Body of pancreas (tissue), 4 donors: Measurements from ENCODE around the gene DAZAP2. TPM values are rescaled to one million over a fixed set of nuclear protein-coding genes. Genes with fewer than 3 reads are reported as not detected.

Experiments used
- ATAC-seq: fragments of 150-250 bp; one replicate; pipeline ENCODE4 v1.9.1; 2016
- DNase-seq, 4 donors: peaks; one replicate each; pipeline ENCODE4 v3.0.0-alpha.2; 2019
- H3K27ac ChIP-seq, 4 donors: fragments of 200-600 bp; sonication (generic); 1 replicate in 3 of 4; 2 replicates in 1 of 4; pipeline versions ENCODE4 v1.5.1 to v1.6.1; 2016 to 2019; ENCODE audit warnings: mild to moderate bottlenecking in 1 of 4, mixed read lengths in 1 of 4, moderate library complexity in 1 of 4
- H3K27me3 ChIP-seq, 2 donors: fragments of 200-600 bp; sonication (generic); one replicate each; pipeline ENCODE4 v1.6.0; 2016; ENCODE audit warnings: mild to moderate bottlenecking in 1 of 2
- H3K36me3 ChIP-seq, 2 donors: fragments of 200-600 bp; sonication (generic); replicated peaks in 1 of 2; 2 replicates each; pipeline ENCODE4 v1.5.1; 2016; ENCODE audit warnings: low read depth in 2 of 2; ENCODE audit not compliant: insufficient read depth in 1 of 2
- H3K4me1 ChIP-seq: fragments of 200-600 bp; sonication (generic); one replicate; pipeline ENCODE4 v1.6.0; 2016
- H3K4me3 ChIP-seq, 2 donors: fragments of 200-600 bp; sonication (generic); 1 replicate in 1 of 2; 2 replicates in 1 of 2; pipeline ENCODE4 v1.5.1; 2016 to 2019
- H3K9me3 ChIP-seq, 3 donors: fragments of 200-600 bp; sonication (generic); 1 replicate in 2 of 3; 2 replicates in 1 of 3; pipeline ENCODE4 v1.5.1; 2016
- CTCF ChIP-seq, 7 experiments: fragments of 450-650 bp in 4 of 7; fragments of 200-600 bp in 3 of 7; sonication (generic) in 3 of 7; IDR thresholded peaks; one replicate each; pipeline ENCODE4 v1.5.1; 2016 to 2019; ENCODE audit warnings: antibody characterized with exemption in 7 of 7
- POLR2A ChIP-seq, 3 donors: fragments of 450-650 bp; IDR thresholded peaks; one replicate each; pipeline ENCODE4 v1.6.1; 2016; ENCODE audit warnings: antibody characterized with exemption in 3 of 3, mild to moderate bottlenecking in 2 of 3
- WGBS, 2 donors: methylation state at CpG; one replicate each; pipeline ENCODE4 v1.1.5; 2017; 5-methylcytosine and 5-hydroxymethylcytosine counted together
- intact Hi-C: fragments of 100-400 bp; cut with DNase I; formaldehyde crosslinking; loops from one replicate; pipeline ENCODE4 v1.15.1; 2023
- total RNA-seq, 2 donors: library from RNA; depleted of rRNA; stranded (reverse); fragments of >200 nt; gene quantifications; one replicate each; pipeline ENCODE4 v1.1.0, GENCODE V29; 2016

DAZAP2 gene
- total RNA-seq, 2 donors from 2014 or later = 77.1 to 87.7 TPM

GRCh38 chr12:51205350-51205749 is 33.3 kb upstream of the DAZAP2 start:
- Histone ChIP-seq H3K4me3 (no peak overlapping the region), H3K4me1 (no peaks in the 10 kb centered on the region), H3K36me3 (no peaks in the 10 kb centered on the region), H3K27me3 (no peaks in the 10 kb centered on the region), H3K9me3 (no peaks in the 10 kb centered on the region), H3K27ac (no peak overlapping the region)
- no peak for TF ChIP-seq CTCF (IDR thresholded peaks at IDR 0.05)
- TF ChIP-seq POLR2A (IDR thresholded peaks at IDR 0.05) = no peak
- DNase-seq = no peak
- WGBS, 2 donors = 91 to 92% methylated on average over 6 of the region's 6 CpGs
- no peak for ATAC-seq
- intact Hi-C loops = no loop called here

GRCh38 chr12:51208016-51208660 is 30.5 kb upstream of the DAZAP2 start:
- Histone ChIP-seq H3K27me3 (no peaks in the 10 kb centered on the region), H3K27ac (no peak overlapping the region), H3K4me1 (no peaks in the 10 kb centered on the region), H3K36me3 (no peaks in the 10 kb centered on the region), H3K4me3 (no peak overlapping the region), H3K9me3 (no peaks in the 10 kb centered on the region)
- ATAC-seq (no peak), DNase-seq (no peak)
- intact Hi-C loops = no loop called here
- WGBS, 2 donors = 90 to 93% methylated on average over 7 of the region's 7 CpGs
- TF ChIP-seq CTCF (IDR thresholded peaks at IDR 0.05) = no peak
- no peak for TF ChIP-seq POLR2A (IDR thresholded peaks at IDR 0.05)

GRCh38 chr12:51209259-51209658 is 29.4 kb upstream of the DAZAP2 start:
- no peak for TF ChIP-seq CTCF (IDR thresholded peaks at IDR 0.05)
- TF ChIP-seq POLR2A (IDR thresholded peaks at IDR 0.05) = no peak
- Histone ChIP-seq H3K36me3 (no peaks in the 10 kb centered on the region), H3K9me3 (no peaks in the 10 kb centered on the region), H3K4me1 (no peaks in the 10 kb centered on the region), H3K27me3 (no peaks in the 10 kb centered on the region), H3K27ac (no peak overlapping the region), H3K4me3 (no peak overlapping the region)
- WGBS, 2 donors = 94 to 96% methylated on average over 2 of the region's 2 CpGs
- no peak for DNase-seq
- intact Hi-C loops = no loop called here
- ATAC-seq = no peak

GRCh38 chr12:51210690-51211395 is 27.8 kb upstream of the DAZAP2 start:
- intact Hi-C loops = no loop called here
- H3K4me1 ChIP-seq = no peaks in the 10 kb centered on the region
- no peak for ATAC-seq
- 59 to 67% methylated on average over 2 of the region's 2 CpGs for WGBS, 2 donors
- H3K36me3 ChIP-seq = no peaks in the 10 kb centered on the region
- DNase-seq = no peak
- no peak overlapping the region for H3K27ac ChIP-seq
- no peaks in the 10 kb centered on the region for H3K9me3 ChIP-seq
- H3K27me3 ChIP-seq = no peaks in the 10 kb centered on the region
- no peak for TF ChIP-seq CTCF (IDR thresholded peaks at IDR 0.05)
- no peak for TF ChIP-seq POLR2A (IDR thresholded peaks at IDR 0.05)
- no peak overlapping the region for H3K4me3 ChIP-seq

GRCh38 chr12:51214895-51215294 is 23.7 kb upstream of the DAZAP2 start:
- WGBS, 2 donors = 91 to 96% methylated on average over 5 of the region's 5 CpGs
- Histone ChIP-seq H3K4me1 (peaks cover 20% of the 10 kb centered on the region), H3K36me3 (no peaks in the 10 kb centered on the region), H3K4me3 (no peak overlapping the region), H3K27ac (no peak overlapping the region), H3K9me3 (no peaks in the 10 kb centered on the region), H3K27me3 (no peaks in the 10 kb centered on the region)
- no peak for ATAC-seq
- DNase-seq = no peak
- intact Hi-C loops = no loop called here
- no peak for TF ChIP-seq POLR2A (IDR thresholded peaks at IDR 0.05)
- no peak for TF ChIP-seq CTCF (IDR thresholded peaks at IDR 0.05)
